Adrenal gland (tissue), 5 donors: ENCODE data around the gene NUFIP1.

ENCODE experiments used
- CTCF ChIP-seq, 6 experiments: fragments of 450-650 bp in 4 of 6; fragments of 200-600 bp in 2 of 6; sonication (generic) in 1 of 6; IDR thresholded peaks; 1 replicate in 5 of 6; 2 replicates in 1 of 6; pipeline versions ENCODE4 v1.5.1 to v1.8.0; 2016 to 2021; ENCODE audit warnings: antibody characterized with exemption in 6 of 6, mild to moderate bottlenecking in 2 of 6, moderate library complexity in 1 of 6
- POLR2A ChIP-seq, 2 donors: fragments of 450-650 bp; IDR thresholded peaks; one replicate each; pipeline ENCODE4 v1.6.1; 2017; ENCODE audit warnings: antibody characterized with exemption in 2 of 2, mild to moderate bottlenecking in 2 of 2, moderate library complexity in 1 of 2
- donor health status: DM: no; HTN: no; CAD: no.

GRCh38 chr13:45007225-45007624, 18.0 kb upstream of the NUFIP1 start:
- TF ChIP-seq CTCF (IDR thresholded peaks at IDR 0.05) = no peak
- TF ChIP-seq POLR2A (IDR thresholded peaks at IDR 0.05) = no peak
